NAMALWA (cell line): Measurements from ENCODE around the gene SCART1.
"Not testable (repeated sequence)": the region's sequence is repeated elsewhere in the genome, so short reads cannot be mapped to it uniquely, and the experiment has no call there.

ENCODE experiments used
- DNase-seq: peaks from one replicate; pipeline ENCODE4 v3.0.0-alpha.2; 2015; ENCODE audit warnings: low spot score

SCART1 gene

GRCh38 chr10:133432789-133433188 is 21.0 kb upstream of the SCART1 start:
- DNase-seq, result not testable (repeated sequence)

- peak; percentile 78 for DNase-seq
These were observed 15.0 kb upstream of the SCART1 start for GRCh38 chr10:133438711-133439273.

- DNase-seq, result no peak
These were observed 14.0 kb upstream of the SCART1 start for GRCh38 chr10:133439517-133440461.

GRCh38 chr10:133440633-133441285 is 13.0 kb upstream of the SCART1 start:
- DNase-seq, result no peak

- not testable (repeated sequence) for DNase-seq
These were observed 12.4 kb upstream of the SCART1 start for GRCh38 chr10:133441356-133441755.

GRCh38 chr10:133441780-133442179 is 12.0 kb upstream of the SCART1 start:
- DNase-seq, result no peak

GRCh38 chr10:133442191-133442966 is 11.4 kb upstream of the SCART1 start:
- DNase-seq, result no peak

- no peak for DNase-seq
These were observed 10.5 kb upstream of the SCART1 start for GRCh38 chr10:133442967-133443924.

GRCh38 chr10:133444342-133445267 is 9.1 kb upstream of the SCART1 start:
- no peak for DNase-seq

GRCh38 chr10:133445268-133445732 is 8.4 kb upstream of the SCART1 start:
- no peak for DNase-seq

GRCh38 chr10:133445751-133446708 is 7.7 kb upstream of the SCART1 start:
- no peak for DNase-seq

- DNase-seq, result no peak
These were observed 6.8 kb upstream of the SCART1 start for GRCh38 chr10:133446979-133447378.

- DNase-seq, result no peak
These were observed 5.6 kb upstream of the SCART1 start for GRCh38 chr10:133448120-133448519.

- no peak for DNase-seq
These were observed 2.4 kb upstream of the SCART1 start for GRCh38 chr10:133451346-133451745.

GRCh38 chr10:133452453-133452852 is 1.3 kb upstream of the SCART1 start:
- DNase-seq, result no peak

GRCh38 chr10:133454204-133454893 is 604 bp downstream of the SCART1 start:
- no peak for DNase-seq

GRCh38 chr10:133455196-133455595 is 1.5 kb downstream of the SCART1 start:
- DNase-seq, result no peak

GRCh38 chr10:133455611-133456031 is 1.9 kb downstream of the SCART1 start:
- DNase-seq, result no peak
